ENCODE results near the gene DEDD.

DEDD gene

DNA sequence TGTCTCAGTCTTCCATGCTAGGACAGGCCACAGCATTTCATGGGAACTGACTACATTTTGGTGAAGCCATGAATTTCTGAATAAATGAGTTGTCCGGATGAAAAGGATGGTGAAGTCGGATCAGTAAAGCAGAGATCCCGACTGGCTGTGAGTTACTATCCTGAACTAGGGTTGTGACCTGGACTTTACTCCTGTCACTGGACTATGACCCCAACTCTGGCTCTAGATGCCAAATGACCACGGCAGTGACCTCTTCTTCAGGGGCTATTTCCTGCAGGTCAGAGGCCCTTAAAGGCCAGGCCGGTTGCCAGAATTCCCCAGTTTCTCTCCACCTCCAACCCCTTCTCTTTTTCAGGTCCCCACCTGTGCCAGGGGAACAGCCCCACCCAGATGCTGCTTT, 41.4 kb downstream of the DEDD start:
- no peak for DNase-seq

- no peak for DNase-seq
Measured at GRCh38 chr1:161090617-161091016, 41.9 kb downstream of the DEDD start.

GRCh38 chr1:161089938-161090337, 42.5 kb downstream of the DEDD start:
- no peak for DNase-seq

GRCh38 chr1:161089251-161089924, 43.1 kb downstream of the DEDD start, which contains the start of gene NECTIN4:
NECTIN4 (minus strand) TSS chr1:161089558; CDS start chr1:161089296, 262 bp downstream.
- DNase-seq, result no peak

GRCh38 chr1:161088587-161089110, 43.8 kb downstream of the DEDD start:
- DNase-seq, result peak; percentile 25

- no peak for DNase-seq
Measured at GRCh38 chr1:161086457-161086856, 46.0 kb downstream of the DEDD start.

- DNase-seq, result peak; percentile 42
Measured at GRCh38 chr1:161085165-161085564, 47.3 kb downstream of the DEDD start.

GRCh38 chr1:161084597-161084988, 47.9 kb downstream of the DEDD start:
- no peak for DNase-seq

- DNase-seq, result peak; percentile 15
Measured at GRCh38 chr1:161083748-161084596, 48.5 kb downstream of the DEDD start.

GRCh38 chr1:161082996-161083747, 49.3 kb downstream of the DEDD start:
- peak; percentile 77 for DNase-seq

DNA sequence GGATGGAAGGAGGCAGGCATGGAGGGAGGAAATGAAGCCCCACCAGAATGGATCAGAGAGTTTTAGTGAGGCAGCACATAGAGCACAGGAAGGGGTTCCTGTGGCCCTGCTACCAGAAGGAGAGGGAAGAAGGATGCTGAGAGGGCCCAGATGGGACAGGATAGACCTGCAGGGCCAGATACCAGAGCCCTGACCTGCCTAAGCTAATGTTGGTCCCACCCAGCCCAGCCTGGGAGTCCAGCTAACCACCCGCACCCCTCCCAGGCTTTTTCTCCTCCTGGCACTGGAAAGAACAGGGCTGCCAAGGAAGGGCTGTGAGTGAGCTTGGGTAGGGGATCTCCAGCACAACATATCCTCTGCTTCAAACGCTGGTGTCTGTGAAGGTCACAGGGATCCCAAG, 50.0 kb downstream of the DEDD start:
- DNase-seq, result no peak

DNA sequence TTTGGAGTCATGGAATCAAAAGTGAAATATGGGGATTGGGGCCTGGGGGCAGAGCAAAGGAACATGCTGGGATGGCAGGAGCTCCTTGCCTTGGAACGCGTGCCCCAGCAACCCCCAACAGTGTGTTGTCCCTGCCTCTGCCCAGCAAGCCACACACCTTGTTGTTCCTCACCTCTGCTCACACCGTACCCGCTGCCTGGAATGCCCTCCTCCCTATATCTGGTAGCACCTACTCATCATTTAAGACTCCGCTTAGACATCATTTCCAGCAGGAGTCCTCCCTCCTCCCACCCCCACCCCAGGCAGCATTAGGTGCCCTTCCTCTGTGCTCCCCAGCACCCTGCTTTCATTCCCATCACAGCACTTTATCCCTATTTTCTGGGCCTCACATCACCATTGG, 50.9 kb downstream of the DEDD start:
- no peak for DNase-seq

- peak; percentile 43 for DNase-seq
Measured at GRCh38 chr1:161080441-161081405, 51.7 kb downstream of the DEDD start.

DNA sequence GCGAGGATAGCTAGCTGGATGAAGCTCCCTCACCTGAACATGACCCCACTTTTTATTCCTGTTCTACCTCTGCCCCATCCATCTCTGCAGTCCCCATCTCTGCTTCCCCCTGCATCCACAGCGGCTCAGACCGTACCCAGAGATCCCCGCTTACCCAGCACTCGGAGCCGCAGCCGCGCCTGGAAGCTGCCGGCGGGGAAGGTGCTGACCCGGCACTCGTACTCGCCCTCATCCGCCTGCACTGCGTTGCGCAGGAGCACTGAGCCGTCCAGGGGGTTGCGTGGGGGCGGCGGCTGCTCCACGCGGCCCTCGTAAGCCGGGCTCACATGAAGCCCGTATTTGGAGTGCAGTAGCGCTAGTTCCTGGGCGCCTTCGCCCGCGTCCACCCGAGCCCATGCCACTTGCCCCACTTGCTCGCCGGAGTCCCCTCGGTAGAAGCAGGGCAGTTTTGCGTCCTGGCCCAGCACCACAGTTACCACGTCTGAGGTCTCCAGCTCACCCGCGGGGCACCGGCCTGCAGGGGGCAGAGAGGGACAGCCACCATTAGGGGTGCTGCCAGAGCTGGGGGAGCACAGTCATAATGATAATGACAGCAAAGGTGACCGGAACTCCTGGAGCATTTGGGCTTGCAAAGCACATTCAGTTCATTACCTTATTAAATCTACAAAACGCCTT, 52.9 kb downstream of the DEDD start:
- DNase-seq, result no peak

GRCh38 chr1:161077426-161077825, 55.0 kb downstream of the DEDD start:
- no peak for DNase-seq

DNA sequence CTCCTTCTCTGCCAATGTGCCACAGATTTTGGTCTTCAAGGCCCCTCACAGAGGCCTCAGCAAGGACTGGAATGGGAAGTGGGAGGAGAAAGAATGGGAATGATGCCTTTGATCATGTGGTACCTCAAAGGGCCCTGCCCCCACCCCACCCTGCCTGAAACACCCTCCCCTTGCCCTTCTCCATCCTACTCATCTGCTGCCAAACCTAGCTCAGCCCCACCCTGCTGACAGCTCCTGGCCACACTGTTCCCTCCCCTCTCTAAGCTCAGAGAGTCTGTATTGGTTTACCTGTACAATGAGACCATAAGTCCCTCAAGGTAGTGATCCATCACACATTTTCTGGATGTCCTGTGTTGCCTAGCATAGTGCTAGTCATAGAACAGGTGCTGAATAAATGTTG, 56.1 kb downstream of the DEDD start:
- no peak for DNase-seq

- no peak for DNase-seq
Measured at GRCh38 chr1:161074676-161075368, 57.6 kb downstream of the DEDD start.

DNA sequence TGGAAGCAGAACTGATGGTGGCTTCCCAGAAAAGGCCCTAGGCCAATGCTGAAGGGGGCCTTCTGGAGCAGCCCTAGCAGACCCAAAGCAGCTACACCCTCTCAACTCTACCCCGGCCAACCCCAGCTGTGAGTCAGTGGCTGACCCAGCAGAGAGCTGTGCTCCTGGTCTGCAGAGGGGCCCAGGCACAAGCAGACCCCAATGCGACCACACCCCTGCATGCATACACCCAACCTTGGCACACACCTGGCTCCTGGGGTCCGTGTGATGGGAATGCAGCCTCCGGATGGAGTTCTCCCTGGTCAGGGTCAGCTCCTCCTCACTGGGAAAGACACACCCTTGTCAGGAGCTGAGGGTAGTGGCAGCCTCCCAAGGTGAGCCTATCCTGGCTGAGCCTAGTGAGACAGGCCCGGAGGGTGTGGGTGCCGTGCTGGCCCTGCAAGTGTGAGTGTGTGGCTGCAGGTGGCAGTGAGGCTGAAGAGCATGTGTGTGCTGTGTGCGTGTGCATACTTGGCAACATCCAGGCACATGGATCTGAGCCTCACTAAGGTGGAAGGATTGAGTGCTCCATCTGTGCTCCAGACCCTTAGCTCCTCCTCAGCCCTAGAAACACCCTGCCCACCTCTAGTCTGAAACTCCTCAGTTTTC, 58.9 kb downstream of the DEDD start:
- DNase-seq, result no peak

DNA sequence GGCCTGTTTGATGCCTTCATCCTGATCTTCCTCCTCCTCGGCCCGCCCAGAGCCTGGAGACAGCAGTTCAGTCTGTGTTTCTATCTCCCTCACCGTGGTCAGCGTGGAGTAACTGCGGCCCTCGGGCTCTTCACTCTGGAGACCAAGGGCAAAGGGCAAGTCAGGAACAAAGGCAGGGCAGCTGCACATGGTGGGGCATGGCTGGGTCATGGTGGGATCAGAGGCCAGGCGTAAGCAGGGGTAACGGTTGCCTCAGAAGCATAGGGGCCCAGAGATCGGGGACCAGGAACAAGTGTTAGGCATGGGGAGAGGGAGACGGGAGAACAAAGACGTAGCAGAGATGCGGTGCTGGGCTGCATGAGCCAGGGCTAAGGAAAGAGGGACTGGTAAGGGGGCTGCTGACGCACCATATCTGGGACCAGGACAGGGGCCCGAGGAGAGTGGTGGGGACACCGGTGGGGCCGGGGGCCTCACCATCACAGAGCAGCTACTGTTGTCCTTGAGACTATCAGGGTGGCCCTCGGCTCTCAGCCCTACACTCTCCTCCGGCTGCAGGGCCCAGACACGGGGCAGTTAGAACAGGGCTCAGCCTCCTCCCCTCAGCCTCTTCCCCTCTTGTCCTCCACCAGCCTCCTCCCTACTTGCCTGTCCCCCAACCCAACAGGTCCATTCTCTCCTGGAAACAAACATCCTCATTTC, 59.6 kb downstream of the DEDD start:
- no peak for DNase-seq
